ENCODE measurements around the gene HOXD4.

DNA sequence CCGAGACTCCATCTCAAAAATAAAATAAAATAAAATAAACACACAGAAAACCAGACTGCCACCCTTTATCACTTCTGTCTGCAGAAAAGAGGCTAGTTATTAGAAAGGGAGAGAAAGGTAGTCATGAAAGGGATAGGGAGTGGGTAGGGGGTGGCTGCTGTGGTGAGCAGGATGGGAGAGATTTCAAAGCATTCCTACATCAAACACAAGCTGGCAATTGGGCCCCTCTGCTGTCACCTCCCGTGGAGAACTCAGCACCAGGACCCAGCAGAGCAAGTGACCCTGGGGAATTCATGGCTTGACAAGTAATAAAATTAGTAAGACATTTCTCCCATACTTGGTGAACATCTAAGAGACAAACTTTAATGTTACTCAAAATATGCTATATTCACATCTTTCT is 33.4 kb downstream of the HOXD4 start:
- TF ChIP-seq POLR2AphosphoS5 (IDR thresholded peaks at IDR 0.05; ENCODE audit: low read depth, low read length) (no peak), SIN3A (IDR thresholded peaks at IDR 0.05; ENCODE audit: low read depth) (no peak), ZNF274 (IDR thresholded peaks at IDR 0.05; ENCODE audit: low read depth, low read length) (no peak), SP1 (IDR thresholded peaks at IDR 0.05; ENCODE audit: low read depth) (no peak), EZH2 (IDR thresholded peaks at IDR 0.05) (no peak), YY1 (IDR thresholded peaks at IDR 0.05; ENCODE audit: extremely low read depth, insufficient replicate concordance, low read depth, low read length) (no peak), RAD21 (IDR thresholded peaks at IDR 0.05; ENCODE audit: low read depth) (no peak), TCF7L2 (IDR thresholded peaks at IDR 0.05; ENCODE audit: borderline replicate concordance, extremely low read depth, insufficient read depth, insufficient read length) (no peak)
- TF ChIP-seq, protein P1, sequence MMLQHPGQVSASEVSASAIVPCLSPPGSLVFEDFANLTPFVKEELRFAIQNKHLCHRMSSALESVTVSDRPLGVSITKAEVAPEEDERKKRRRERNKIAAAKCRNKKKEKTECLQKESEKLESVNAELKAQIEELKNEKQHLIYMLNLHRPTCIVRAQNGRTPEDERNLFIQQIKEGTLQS (IDR thresholded peaks at IDR 0.05) = no peak
- TF ChIP-seq, protein P2, sequence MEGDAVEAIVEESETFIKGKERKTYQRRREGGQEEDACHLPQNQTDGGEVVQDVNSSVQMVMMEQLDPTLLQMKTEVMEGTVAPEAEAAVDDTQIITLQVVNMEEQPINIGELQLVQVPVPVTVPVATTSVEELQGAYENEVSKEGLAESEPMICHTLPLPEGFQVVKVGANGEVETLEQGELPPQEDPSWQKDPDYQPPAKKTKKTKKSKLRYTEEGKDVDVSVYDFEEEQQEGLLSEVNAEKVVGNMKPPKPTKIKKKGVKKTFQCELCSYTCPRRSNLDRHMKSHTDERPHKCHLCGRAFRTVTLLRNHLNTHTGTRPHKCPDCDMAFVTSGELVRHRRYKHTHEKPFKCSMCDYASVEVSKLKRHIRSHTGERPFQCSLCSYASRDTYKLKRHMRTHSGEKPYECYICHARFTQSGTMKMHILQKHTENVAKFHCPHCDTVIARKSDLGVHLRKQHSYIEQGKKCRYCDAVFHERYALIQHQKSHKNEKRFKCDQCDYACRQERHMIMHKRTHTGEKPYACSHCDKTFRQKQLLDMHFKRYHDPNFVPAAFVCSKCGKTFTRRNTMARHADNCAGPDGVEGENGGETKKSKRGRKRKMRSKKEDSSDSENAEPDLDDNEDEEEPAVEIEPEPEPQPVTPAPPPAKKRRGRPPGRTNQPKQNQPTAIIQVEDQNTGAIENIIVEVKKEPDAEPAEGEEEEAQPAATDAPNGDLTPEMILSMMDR (IDR thresholded peaks at IDR 0.05 in 2 of 3, conservative IDR thresholded peaks at IDR 0.05 in 1 of 3; ENCODE audit: borderline replicate concordance in 1 of 3, insufficient read depth in 1 of 3, low read depth in 2 of 3, low read length in 2 of 3) = no peak
